Endothelial cell of umbilical vein (primary cell): ENCODE measurements around the gene GNB5. TPM values are rescaled to one million over a fixed set of nuclear protein-coding genes. Genes with fewer than 3 reads are reported as not detected.

ENCODE experiments used
- BruUV-seq: library from RNA; stranded (reverse); fragments of 400-500 nt; replicated peaks from 2 replicates; lab custom pipeline; 2021; lab: Mats Ljungman, UMichigan
- CTCF ChIA-PET: fragments of 300-600, 350-600 bp; sonication (Branson Sonifier 250); formaldehyde crosslinking; loops from one replicate; lab custom pipeline; 2021; ENCODE audit warnings: antibody characterized with exemption, inconsistent platforms; lab: Charles Lee
- POLR2A ChIA-PET: fragments of 300-600, 350-600 bp; sonication (Branson Sonifier 250); formaldehyde crosslinking; loops from one replicate; lab custom pipeline; 2021; ENCODE audit warnings: antibody characterized with exemption, inconsistent platforms; lab: Charles Lee
- DNase-seq: peaks from one replicate; pipeline ENCODE4 v3.0.0-alpha.2; 2011; ENCODE audit warnings: low read depth, low spot score
- FAIRE-seq: peaks from 2 replicates; lab custom pipeline; 2011; peaks lifted over from hg19 to GRCh38; lab: Jason Lieb, UNC
- H2AFZ ChIP-seq: 2 replicates; pipeline ENCODE4 v1.6.0; 2012; ENCODE audit warnings: low read depth, low read length, control low read depth, inconsistent platforms
- H3K27ac ChIP-seq: 2 replicates; pipeline ENCODE4 v1.5.1; 2011; ENCODE audit warnings: low read depth, mild to moderate bottlenecking, control low read depth, low read length, moderate library complexity; ENCODE audit not compliant: insufficient read depth
- H3K27me3 ChIP-seq, 2 experiments: 2 replicates each; pipeline versions ENCODE4 v1.6.0 to v1.6.1; 2011; ENCODE audit warnings: low read length in 2 of 2, mixed read lengths in 1 of 2; ENCODE audit not compliant: control insufficient read depth in 2 of 2, insufficient read depth in 2 of 2
- H3K36me3 ChIP-seq, 2 experiments: 2 replicates in 1 of 2; 3 replicates in 1 of 2; pipeline ENCODE4 v1.5.1; 2011; ENCODE audit warnings: low read length in 2 of 2, mild to moderate bottlenecking in 1 of 2, moderate library complexity in 1 of 2; ENCODE audit not compliant: control insufficient read depth in 2 of 2, insufficient read depth in 2 of 2; ENCODE audit errors: extremely low read depth in 1 of 2
- H3K4me1 ChIP-seq: 3 replicates; pipeline ENCODE4 v1.5.1; 2011; ENCODE audit warnings: mild to moderate bottlenecking, low read length; ENCODE audit not compliant: control insufficient read depth, insufficient read depth; ENCODE audit errors: extremely low read depth
- H3K4me2 ChIP-seq: 2 replicates; pipeline ENCODE4 v1.6.1; 2011; ENCODE audit warnings: low read length, control low read depth, mixed read lengths; ENCODE audit not compliant: insufficient read depth
- H3K4me3 ChIP-seq, 3 experiments: fragments of 200-600 bp in 1 of 3; sonication (generic), shearing (Covaris generic) in 1 of 3; replicated peaks in 1 of 3; 2 replicates each; pipeline ENCODE4 v1.5.1; 2011 to 2016; ENCODE audit warnings: control low read depth in 3 of 3, low read length in 3 of 3, mild to moderate bottlenecking in 2 of 3, inconsistent platforms in 1 of 3, low read depth in 1 of 3, moderate library complexity in 1 of 3; ENCODE audit not compliant: insufficient read depth in 1 of 3
- H3K79me2 ChIP-seq: 2 replicates; pipeline ENCODE4 v1.6.0; 2012; ENCODE audit warnings: low read length, inconsistent platforms; ENCODE audit not compliant: control insufficient read depth, insufficient read depth
- H3K9ac ChIP-seq: replicated peaks from 2 replicates; pipeline ENCODE3; 2011; ENCODE audit warnings: low read length, control low read depth; ENCODE audit not compliant: insufficient read depth; ENCODE audit errors: extremely low read depth
- H3K9me1 ChIP-seq: replicated peaks from 3 replicates; pipeline ENCODE4 v1.6.0; 2011; ENCODE audit warnings: mild to moderate bottlenecking, low read length; ENCODE audit not compliant: control insufficient read depth, insufficient read depth; ENCODE audit errors: extremely low read depth
- H3K9me3 ChIP-seq: replicated peaks from 2 replicates; pipeline ENCODE4 v1.5.1; 2012; ENCODE audit warnings: low read length, inconsistent platforms; ENCODE audit not compliant: control insufficient read depth, insufficient read depth
- H4K20me1 ChIP-seq: replicated peaks from 2 replicates; pipeline ENCODE3; 2011; ENCODE audit warnings: mild to moderate bottlenecking, low read length; ENCODE audit not compliant: control insufficient read depth, insufficient read depth; ENCODE audit errors: extremely low read depth
- CTCF ChIP-seq, 2 donors: IDR thresholded peaks; 1 replicate in 1 of 2; 2 replicates in 1 of 2; pipeline ENCODE4 v1.5.1; 2011; ENCODE audit warnings: low read length in 2 of 2, mild to moderate bottlenecking in 2 of 2, moderate library complexity in 2 of 2, control low read depth in 1 of 2, inconsistent platforms in 1 of 2, low read depth in 1 of 2; ENCODE audit not compliant: insufficient read depth in 1 of 2; ENCODE audit errors: extremely low read depth in 1 of 2
- EZH2 ChIP-seq: IDR thresholded peaks from 2 replicates; pipeline ENCODE4 v1.6.1; 2012; ENCODE audit warnings: borderline replicate concordance, low read depth, mild to moderate bottlenecking, moderate library complexity, low read length, inconsistent platforms; ENCODE audit not compliant: severe bottlenecking
- FOS ChIP-seq: IDR thresholded peaks from 2 replicates; pipeline ENCODE4 v1.6.1; 2011; ENCODE audit warnings: mild to moderate bottlenecking, low read length, moderate library complexity, borderline replicate concordance; ENCODE audit not compliant: insufficient read depth
- GATA2 ChIP-seq: IDR thresholded peaks from 2 replicates; pipeline ENCODE4 v1.7.0; 2011; ENCODE audit warnings: low read depth, mild to moderate bottlenecking, moderate library complexity, mixed read lengths, low read length; ENCODE audit not compliant: insufficient read length, insufficient read depth
- JUN ChIP-seq: IDR thresholded peaks from 2 replicates; pipeline ENCODE4 v1.6.1; 2011; ENCODE audit warnings: borderline replicate concordance, low read depth; ENCODE audit not compliant: insufficient read length, insufficient read depth
- MAX ChIP-seq: IDR thresholded peaks from 2 replicates; pipeline ENCODE4 v1.6.1; 2011; ENCODE audit not compliant: insufficient read depth, insufficient read length
- MYC ChIP-seq: IDR thresholded peaks from one replicate; pipeline ENCODE4 v1.6.1; 2011; ENCODE audit warnings: mild to moderate bottlenecking, low read depth, low read length
- POLR2A ChIP-seq: IDR thresholded peaks from 2 replicates; pipeline ENCODE4 v1.6.1; 2012; ENCODE audit warnings: low read depth, mild to moderate bottlenecking, control low read depth, low read length
- POLR2AphosphoS5 ChIP-seq: IDR thresholded peaks from 2 replicates; pipeline ENCODE4 v1.6.1; 2012; ENCODE audit warnings: low read depth, mild to moderate bottlenecking, control low read depth, low read length, moderate library complexity; ENCODE audit not compliant: insufficient read depth
- dilution Hi-C: fragments of 300-500 bp; cut with MboI; formaldehyde crosslinking; loops from one replicate; pipeline ENCODE4 v1.15.0; 2019; ENCODE audit warnings: low sequenced_read_pairs; ENCODE audit not compliant: extremely low pct_ligation_motif_present
- intact Hi-C: fragments of 100-400 bp; cut with micrococcal nuclease; formaldehyde crosslinking; loops from one replicate; pipeline ENCODE4 v1.10.0; 2022
- polyA plus RNA-seq, 4 experiments: library from polyadenylated mRNA; depleted of rRNA in 3 of 4; stranded (reverse) in 3 of 4; unstranded in 1 of 4; fragments of >200 nt; gene quantifications; 2 replicates each; pipeline versions ENCODE4 v1.2.1 to v1.2.3, GENCODE V29; 2011 to 2012; ENCODE audit warnings: missing spikeins in 1 of 4
- total RNA-seq: library from RNA; stranded (reverse); gene quantifications from 2 replicates; pipeline ENCODE4 v1.2.3, GENCODE V29; 2021

Gene GNB5
- total and polyA plus RNA-seq, 2 donors (not counting 3 experiments of a cell fraction or from before 2014, with no cell fraction given): 15.6 to 16.8 TPM

- no TSS peak for BruUV-seq
- Histone ChIP-seq H3K9ac (no peak overlapping the region), H3K9me3 (no peaks in the 10 kb centered on the region), H4K20me1 (no peaks in the 10 kb centered on the region), H2AFZ (no peak overlapping the region), H3K79me2 (no peaks in the 10 kb centered on the region), H3K27me3 (no peaks in the 10 kb centered on the region), H3K9me1 (no peaks in the 10 kb centered on the region), H3K36me3 (no peaks in the 10 kb centered on the region), H3K27ac (no peak overlapping the region), H3K4me1 (peaks cover 13% of the 10 kb centered on the region), H3K4me2 (no peak overlapping the region), H3K4me3 (no peak overlapping the region)
- ChIA-PET POLR2A (no interaction called here), CTCF (interaction anchor here (1.5 kb wide), 1 partner anchor 39 kb away, joined by 4 read pairs; no protein-coding TSS in a partner anchor)
- TF ChIP-seq POLR2AphosphoS5 (no peak), JUN (no peak), POLR2A (no peak), EZH2 (no peak), FOS (no peak), CTCF (IDR thresholded peaks at IDR 0.05; ENCODE audit: extremely low read depth in 1 of 2, insufficient read depth in 1 of 2, low read depth in 1 of 2, low read length in 2 of 2) (no peak), MAX (no peak), MYC (no peak), GATA2 (no peak)
- no peak for DNase-seq
- no peak for FAIRE-seq
- intact Hi-C loops: no loop called here
- dilution Hi-C loops: no loop called here
Observed at GRCh38 chr15:52117549-52117948, 73.6 kb downstream of the GNB5 start.
